ENCODE results near the gene SCLY.

DNA sequence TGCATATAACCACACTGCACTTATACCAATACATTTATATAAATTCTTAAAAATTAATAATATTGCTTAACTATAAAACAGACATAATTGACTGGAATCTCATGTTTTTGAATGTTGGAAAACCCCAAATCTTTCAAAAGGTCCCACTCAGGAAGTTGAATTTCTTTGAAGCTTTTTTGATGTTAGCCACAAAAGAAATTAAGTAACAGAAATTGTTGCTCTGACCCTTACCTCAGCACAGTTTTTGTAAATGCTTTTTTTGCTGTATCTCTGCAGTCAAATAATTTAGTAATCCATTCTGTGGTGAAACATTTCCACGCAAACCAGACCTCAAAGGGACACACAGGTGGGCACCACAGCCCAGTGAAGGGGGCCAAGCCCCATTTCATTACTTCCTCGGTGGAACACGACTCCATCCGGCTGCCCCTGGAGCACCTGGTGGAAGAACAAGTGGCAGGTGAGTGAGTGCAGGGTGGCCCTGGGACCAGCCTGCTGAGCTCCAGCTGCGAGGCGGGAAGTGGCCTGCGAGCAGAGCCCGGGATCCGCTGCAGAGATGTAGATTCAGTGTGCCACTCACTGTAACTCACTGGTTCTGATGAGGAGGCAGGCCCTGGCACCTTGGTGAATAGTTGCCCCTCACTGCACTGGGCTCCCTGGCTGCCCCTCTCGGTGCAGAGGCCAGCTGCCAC lies 8.4 kb downstream of the SCLY start:
- TF ChIP-seq TAF1 (IDR thresholded peaks at IDR 0.05; ENCODE audit: low read depth, low read length) (no peak), POLR2AphosphoS5 (IDR thresholded peaks at IDR 0.05; ENCODE audit: low read depth, low read length) (no peak), JUND (IDR thresholded peaks at IDR 0.05; ENCODE audit: low read length) (no peak), GABPA (IDR thresholded peaks at IDR 0.05; ENCODE audit: borderline replicate concordance, insufficient read depth, low read length) (no peak), ASH2L (IDR thresholded peaks at IDR 0.05; ENCODE audit: low read length) (no peak)
- TF ChIP-seq, protein P1, sequence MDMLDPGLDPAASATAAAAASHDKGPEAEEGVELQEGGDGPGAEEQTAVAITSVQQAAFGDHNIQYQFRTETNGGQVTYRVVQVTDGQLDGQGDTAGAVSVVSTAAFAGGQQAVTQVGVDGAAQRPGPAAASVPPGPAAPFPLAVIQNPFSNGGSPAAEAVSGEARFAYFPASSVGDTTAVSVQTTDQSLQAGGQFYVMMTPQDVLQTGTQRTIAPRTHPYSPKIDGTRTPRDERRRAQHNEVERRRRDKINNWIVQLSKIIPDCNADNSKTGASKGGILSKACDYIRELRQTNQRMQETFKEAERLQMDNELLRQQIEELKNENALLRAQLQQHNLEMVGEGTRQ (IDR thresholded peaks at IDR 0.05; ENCODE audit: low read length) = no peak
